Hepatocyte (in vitro differentiated cells): Measurements from ENCODE around the gene REXO1.

ENCODE experiments used
- EZH2 ChIP-seq: fragments of 200-600 bp; sonication (generic); IDR thresholded peaks from 2 replicates; pipeline ENCODE4 v1.6.1; 2016; ENCODE audit warnings: antibody characterized with exemption, mild to moderate bottlenecking, borderline replicate concordance
- EZH2phosphoT487 ChIP-seq: fragments of 200-600 bp; sonication (generic); IDR thresholded peaks from one replicate; pipeline ENCODE4 v1.6.1; 2018; ENCODE audit warnings: antibody characterized with exemption, mild to moderate bottlenecking, low read depth, moderate library complexity; ENCODE audit not compliant: unreplicated experiment, severe bottlenecking
- TF ChIP-seq, protein P1 (sequence below): fragments of 200-600 bp; sonication (generic); IDR thresholded peaks from 2 replicates; pipeline ENCODE4 v1.5.1; 2016; ENCODE audit warnings: antibody characterized with exemption, mild to moderate bottlenecking; ENCODE audit not compliant: poor library complexity

DNA sequence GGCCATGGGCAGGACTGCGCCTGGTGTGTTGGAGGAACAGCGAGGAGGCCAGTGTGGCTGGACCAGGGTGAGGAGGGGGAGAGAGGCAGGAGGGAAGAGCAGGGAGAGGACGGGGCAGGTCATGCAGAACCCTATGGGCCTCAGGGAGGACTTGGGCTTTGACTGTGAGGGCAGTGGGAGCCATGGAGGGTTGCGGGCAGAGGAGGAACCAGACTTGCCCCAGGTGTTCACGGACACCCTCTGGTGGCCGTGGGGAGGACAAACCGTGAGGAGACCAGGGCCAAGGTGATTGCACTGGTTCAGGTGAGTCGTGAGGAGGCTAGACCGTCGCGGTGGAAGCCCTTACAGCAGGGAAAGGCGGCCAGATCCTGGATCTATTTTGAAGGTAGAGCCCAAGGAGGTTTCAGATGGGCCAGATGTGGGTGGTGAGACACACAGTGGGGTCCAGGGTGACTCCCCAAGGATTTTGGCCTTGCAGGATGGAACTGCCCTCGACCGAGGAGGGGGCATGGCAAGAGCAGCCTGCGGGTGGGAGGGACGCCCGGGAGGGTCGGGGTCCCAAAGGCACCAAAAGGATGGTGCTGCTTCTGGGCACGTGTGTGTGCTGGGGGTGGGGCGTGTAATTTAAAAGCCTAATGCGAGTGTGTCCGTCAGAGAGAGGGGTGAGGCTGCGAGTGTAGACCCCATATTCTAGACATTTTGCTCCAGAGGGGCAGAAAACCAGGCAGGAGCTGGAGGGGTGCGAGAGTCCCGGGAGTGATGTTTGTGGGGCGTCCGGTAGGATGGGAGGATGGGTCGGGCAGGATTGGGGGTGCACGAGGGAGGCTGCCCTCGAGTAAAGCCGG, 2.7 kb upstream of the REXO1 start:
- TF ChIP-seq, protein P1, sequence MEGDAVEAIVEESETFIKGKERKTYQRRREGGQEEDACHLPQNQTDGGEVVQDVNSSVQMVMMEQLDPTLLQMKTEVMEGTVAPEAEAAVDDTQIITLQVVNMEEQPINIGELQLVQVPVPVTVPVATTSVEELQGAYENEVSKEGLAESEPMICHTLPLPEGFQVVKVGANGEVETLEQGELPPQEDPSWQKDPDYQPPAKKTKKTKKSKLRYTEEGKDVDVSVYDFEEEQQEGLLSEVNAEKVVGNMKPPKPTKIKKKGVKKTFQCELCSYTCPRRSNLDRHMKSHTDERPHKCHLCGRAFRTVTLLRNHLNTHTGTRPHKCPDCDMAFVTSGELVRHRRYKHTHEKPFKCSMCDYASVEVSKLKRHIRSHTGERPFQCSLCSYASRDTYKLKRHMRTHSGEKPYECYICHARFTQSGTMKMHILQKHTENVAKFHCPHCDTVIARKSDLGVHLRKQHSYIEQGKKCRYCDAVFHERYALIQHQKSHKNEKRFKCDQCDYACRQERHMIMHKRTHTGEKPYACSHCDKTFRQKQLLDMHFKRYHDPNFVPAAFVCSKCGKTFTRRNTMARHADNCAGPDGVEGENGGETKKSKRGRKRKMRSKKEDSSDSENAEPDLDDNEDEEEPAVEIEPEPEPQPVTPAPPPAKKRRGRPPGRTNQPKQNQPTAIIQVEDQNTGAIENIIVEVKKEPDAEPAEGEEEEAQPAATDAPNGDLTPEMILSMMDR = no peak
- TF ChIP-seq EZH2phosphoT487 (no peak), EZH2 (no peak)
